NCI-H128 (cell line): ENCODE results near the gene TOLLIP.

Experiments used
- DNase-seq: peaks from one replicate; lab custom pipeline; 2025; ENCODE audit not compliant: unreplicated experiment; lab: John Stamatoyannopoulos, UW

The TOLLIP gene

DNA sequence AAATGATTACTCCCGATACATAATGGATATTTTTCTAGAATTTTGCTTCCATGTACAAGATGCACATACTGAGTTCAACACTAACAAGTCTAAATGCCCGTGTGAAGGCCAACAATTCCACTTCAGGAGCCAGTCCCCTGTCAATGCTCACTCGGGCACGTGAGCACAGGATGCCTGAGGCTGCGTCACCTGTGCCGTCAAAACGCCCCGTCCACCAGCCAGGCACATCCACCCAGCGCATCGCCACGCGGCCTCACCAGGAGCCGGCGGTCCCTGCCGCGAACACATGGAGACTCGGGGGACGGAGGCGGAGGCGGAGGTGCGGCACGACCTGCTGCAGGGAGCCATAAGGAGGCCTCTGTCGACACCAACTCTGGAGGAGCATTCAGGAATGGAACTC is 9.8 kb downstream of the TOLLIP start:
- no peak for DNase-seq

DNA sequence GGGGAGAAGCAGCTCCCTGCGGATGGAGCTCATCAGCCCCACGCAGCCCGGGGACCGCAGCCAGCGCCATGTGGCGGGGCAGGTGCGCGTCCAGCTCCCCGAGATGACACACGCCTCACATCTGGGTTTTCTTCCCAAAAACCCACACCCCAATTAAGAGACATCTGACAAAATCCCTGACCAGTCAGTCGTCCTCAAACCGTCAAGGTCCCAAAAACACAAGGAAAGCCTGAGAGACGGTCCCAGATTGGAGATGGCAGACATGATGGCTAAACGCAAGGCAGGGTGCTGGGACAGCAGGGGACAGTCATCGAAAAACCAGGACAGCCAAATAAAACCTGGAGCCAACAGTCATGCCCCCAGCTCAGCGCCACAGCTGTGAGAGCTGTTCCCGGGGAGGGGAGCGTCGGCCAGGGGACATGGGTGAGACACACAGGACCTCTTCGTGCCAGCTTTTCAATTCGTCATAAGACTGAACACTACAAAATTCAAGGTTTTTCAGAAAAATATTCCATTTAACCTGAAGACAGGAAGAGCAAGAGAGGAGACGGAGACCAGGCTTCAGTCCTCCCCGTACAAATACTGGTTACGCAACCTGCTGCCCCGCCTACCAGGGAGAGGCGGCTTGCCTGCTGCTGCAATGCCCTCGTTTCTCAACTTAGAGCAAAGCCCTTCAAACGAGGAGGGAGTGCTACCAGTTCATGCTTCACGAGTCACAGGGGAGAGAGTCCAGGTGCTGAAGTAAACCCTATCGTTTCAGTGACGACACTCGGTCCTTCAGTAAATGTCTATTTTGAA is 10.5 kb downstream of the TOLLIP start:
- peak; percentile 49 for DNase-seq

DNA sequence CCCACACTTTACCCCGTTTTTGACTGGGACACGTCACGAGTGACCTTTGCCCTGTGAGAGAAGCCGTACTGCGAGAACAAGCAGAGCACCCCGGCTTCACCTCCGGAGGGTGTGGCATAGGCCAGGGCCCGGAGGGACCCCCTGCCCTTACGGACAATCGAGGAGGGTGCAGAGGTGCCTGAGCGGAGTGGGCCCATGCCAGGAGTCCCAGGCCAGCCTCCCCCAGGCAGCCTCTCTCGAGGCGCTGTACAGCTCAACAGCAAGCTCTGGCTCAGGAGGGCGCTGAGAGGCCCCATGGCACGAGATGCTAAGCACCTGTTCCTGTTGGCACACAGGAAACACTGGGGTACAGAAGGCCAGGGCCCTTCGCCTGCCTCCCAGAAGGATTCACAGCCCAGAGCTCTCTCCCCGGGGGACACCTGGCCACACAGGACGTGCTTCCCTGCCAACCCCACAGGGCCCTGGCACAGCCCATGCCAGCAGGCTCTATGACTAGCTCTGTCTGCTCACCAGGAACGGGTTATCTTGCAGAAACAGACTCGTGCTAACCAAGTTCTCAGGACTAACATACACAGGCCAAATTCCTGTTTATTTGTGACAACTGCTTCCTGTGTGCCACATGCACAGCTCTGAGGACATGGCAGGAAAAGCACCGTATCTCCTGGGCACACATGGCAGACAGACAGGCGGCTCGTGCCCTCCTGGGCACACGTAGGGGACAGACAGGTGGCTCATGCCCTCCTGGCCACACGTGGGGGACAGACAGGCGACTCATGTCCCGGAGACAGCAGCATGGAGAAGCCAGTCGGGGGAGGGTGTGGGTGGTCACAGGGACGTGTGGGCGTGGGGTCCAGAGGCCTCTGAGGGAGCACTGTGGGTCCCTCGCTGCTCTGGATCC is 11.6 kb downstream of the TOLLIP start:
- DNase-seq = no peak

DNA sequence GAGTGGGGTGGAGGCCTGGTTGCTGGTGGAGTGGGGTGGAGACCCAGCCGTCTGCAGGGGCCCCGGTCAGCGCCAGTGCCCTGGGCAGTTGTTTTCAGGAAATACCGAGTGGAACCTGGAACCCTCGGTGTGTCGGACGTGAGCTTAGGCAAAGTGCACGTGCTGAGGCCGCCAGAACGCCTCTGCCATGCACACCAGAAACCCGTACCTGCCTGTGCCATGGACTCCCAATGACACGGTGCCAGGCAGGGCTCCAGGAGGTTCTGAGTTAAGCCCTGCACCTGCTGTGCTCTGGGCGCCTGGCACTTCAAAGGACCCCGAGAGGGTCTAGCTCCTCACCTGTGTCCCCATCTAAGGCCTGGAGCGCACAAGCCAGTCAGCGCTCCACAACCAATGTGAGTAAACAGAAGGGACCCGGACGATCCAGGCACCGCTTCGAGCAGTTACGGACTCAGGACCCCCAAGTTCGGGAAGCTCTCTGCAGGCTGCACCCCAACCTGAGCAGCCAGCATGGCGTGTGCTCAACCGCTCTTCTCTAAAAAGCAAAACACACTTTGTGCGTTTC is 12.3 kb downstream of the TOLLIP start:
- DNase-seq = no peak

DNA sequence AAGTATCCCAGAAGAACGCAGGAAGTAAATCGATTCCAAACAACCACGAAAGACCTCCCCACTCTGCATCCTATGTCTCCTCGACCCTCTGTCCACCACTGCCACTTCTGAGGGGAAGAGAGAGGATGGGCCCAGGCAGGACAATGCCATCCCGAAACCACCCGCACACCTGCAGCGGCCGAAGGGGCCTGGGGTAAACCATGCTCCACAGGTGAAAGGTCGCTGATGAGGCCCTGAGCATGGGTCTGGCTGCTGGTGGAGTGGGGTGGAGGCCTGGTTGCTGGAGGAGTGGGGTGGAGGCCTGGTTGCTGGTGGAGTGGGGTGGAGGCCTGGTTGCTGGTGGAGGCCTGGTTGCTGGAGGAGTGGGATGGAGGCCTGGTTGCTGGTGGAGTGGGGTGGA is 13.1 kb downstream of the TOLLIP start:
- no peak for DNase-seq

DNA sequence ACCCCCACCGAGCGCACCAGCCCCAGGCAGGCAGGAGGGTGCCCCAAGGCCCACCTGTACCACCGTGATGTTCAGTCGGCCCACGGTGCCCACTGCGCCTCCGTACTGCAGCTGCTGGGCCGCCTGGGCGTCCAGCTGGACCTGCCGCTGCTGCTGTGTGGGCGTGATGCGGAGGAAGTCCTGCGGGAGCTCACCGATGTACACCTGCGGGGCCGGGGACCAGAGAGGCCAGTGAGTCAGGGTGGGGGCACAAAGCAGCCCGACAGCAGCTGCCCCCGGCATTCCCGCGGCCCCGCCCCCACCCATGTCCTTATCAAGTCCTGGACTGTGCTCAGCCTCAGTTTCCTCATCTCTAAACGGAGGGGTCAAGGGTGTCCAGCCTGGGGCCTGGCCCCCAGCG is 13.8 kb downstream of the TOLLIP start:
- DNase-seq = no peak

DNA sequence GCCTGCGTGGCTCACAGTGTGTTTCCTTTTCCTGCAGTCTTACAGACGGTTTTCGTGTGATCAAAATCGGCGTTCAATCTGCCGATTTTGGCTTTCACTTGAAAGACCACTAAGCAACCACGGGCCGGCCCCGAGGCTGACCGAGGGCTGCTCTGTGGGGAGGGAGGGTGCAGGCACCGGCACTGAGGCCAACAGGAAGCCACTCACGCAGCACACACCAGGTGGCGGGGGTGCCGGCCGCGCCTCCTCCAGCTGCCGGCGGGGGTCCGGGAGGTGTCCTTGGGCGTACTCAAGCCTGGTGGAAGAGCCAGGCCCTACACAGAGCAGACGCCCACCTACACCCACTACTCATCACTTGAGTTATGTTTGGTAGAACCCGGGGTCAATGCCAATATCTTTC is 14.3 kb downstream of the TOLLIP start:
- DNase-seq = no peak

DNA sequence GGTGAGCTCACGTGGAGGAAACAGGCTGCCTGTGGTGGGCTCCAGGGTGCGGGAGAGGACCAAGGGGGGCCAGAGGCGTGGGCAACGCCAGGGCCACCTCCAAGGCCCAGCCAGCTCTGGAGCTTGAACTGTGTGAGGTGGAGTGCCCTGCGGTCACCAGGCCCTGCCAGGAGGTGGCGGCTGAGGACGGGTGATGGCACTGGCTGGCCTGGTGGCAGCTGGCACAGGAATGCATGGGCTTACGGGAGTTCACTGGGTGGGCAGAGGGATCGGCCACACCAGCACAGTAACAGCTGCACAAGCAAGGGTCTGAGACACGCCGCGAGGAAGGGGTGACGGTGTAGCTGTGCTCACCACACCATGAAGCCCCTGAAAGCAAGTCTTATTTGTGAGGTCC is 15.8 kb downstream of the TOLLIP start:
- no peak for DNase-seq

DNA sequence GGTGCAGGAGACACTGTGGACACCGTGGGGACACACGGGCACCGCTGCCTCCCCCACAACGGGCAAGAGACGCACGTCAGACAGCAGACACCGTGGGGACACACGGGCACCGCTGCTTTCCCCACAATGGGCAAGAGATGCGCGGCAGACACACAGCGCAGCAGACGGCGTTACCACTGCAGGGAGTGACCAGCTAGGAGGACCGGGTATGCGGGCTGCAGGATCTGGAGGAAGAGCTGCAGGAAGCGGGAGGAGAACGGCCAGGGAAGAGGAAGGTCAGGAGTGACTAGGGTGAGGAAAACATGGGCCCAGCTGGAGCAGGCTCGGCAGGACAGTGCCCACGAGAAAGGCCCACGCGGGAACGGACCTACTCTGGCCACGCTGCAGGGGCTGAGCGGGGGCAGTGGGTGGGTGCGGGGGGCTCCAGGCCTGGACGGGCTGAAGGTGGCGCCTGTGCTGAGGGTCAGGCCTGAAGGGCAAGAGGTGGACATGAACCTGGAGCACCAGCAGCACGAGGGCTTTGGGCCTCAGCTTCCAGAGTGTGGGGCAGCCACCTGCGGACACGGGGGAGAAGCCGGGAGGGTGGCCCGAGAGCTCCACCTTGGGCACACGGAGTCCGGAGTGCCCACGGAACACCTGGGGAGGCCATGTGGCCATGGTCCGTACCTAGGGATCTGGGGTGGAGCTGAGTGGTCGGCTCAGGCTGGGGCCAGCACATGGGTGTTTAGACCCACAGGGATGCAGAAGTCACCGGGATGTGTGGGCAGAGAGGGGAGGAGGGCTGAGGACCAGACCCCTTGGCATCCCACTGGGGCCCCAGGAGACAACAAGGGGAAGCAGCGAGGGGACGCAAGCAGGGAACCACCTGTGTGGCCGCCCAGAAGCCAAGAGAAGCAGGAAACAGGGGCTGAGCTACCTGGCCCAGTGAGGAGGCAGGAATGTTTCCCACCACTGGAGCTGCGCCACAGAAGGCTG is 16.5 kb downstream of the TOLLIP start:
- DNase-seq = no peak

DNA sequence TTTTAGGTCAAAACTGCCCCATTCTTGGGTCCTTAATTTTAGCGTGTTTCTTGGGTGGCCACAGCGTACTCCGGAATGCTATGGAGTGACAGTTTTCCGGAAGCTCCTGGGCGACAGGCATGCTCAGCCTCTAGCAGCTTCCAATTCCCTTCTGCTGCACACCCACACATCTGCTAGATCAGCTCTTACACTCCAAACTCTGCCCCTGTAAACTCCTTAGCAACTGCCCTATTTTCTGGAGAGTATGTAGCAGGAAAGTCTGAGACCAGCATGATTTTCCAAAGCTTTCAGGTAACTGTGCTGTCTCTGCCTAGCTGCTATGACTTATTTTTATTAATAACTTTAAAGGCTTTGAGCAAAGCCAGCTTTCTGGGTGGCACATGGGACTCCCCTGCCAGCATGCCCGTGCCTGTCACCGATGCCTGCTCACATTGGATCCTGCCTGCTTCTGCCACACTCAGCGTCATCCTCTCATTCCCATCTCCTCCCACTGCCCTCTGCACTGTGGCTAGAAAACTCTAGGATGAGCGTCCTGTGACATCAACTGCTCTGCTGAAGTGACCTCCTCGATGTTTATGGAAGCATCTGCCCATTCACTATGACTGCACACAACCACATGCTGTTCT is 17.3 kb downstream of the TOLLIP start:
- DNase-seq = no peak

DNA sequence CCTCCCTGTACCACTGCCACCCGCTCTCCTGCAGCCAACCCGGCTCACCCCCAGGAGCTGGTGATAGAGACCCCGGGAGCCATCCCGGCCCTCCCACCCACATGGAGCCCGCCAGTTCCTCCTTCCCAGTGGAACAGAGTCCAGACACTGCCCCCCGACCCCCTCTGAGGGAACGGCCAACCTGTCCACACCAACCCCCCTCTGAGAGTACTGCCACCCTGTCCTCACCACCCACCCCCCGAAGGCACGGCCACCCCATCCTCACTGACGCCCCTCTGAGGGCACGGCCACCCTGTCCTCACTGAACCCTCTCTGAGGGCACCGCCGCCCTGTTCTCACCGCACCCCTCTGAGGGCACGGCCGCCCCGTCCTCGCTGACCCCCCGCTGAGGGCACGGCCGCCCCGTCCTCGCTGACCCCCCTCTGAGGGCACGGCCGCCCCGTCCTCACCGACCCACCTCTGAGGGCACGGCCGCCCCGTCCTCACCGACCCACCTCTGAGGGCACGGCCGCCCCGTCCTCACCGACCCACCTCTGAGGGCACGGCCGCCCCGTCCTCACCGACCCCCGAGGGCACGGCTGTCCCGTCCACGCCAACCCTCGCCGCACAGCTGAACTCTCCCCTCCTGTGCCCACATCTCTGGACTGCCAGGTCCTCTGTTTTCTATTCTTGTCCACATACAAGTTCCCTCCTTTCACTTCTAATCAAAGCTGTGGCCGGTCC is 18.0 kb downstream of the TOLLIP start:
- no peak for DNase-seq

DNA sequence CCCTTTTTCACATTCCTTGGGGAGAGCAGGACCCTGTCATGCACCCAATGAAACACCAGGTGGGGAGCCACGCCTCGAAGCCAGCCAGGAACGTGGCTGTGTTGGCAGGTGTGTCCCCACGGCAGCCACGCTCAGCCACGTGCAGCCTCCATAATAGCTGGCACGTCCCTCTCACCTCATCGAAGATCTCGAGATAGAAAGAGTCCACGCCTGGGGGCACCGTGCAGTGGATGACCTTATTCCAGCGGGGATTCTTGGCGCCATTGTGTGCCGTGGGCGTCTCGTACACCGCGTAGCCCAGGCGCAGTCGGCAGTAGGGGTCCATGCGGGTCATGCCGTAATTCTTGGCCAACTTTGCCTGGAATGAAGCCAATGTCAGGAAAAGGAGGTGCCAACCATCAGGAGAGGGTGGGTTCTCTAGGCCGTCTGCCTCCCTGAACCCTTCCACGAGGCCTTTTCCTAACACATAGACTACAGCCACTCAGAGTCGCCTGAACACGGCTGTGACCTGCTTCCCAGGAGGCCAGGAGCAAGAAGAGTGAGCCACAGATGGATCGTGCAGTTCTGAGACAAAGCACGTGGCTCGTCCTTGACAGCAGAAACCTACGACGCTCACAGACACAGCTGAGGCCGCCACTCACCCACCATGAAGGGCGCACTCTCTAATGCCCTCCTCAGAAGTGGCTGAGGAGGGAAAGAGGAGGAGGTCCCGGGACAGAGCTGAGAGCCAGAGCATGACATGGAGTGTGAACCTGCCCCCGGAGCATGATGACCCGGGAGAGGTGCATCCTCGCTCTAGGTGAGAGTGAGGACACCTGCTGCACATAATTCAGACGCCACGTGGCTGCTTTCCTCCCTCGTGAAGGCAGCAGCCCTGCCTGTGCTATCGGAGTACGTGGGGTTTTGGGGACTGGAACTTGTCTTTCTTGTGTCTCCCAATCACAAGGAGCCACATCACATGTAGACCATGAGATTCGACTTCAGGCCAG is 19.1 kb downstream of the TOLLIP start:
- DNase-seq = no peak

DNA sequence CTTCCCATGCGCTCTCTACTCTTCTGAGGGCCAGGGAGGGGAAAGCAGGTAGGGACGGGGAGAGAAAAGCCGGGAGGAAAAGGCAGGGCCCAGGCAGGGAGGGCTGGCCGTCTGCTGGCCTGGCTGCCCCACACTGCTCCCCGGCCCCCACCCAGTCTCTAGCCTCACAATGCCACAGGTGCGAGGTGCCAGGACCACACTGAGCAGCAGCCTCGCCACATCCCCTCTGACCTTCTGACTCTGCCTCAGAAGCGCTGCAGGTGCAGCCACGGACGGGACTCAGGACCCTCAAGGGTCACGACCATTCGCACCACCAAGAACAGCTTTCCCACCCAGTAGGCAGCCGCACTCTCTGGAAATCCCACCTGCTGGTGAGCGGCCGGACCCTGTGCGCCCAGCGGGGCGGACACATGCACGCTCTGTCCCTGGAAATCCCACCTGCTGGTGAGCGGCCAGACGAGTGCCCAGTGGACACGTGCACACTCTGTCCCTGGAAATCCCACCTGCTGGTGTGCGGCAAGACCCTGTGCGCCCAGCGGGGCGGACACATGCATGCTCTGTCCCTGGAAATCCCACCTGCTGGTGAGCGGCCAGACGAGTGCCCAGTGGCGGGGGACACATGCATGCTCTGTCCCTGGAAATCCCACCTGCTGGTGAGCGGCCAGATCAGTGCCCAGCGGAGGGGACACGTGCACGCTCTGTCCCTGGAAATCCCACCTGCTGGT is 20.1 kb downstream of the TOLLIP start:
- no peak for DNase-seq

DNA sequence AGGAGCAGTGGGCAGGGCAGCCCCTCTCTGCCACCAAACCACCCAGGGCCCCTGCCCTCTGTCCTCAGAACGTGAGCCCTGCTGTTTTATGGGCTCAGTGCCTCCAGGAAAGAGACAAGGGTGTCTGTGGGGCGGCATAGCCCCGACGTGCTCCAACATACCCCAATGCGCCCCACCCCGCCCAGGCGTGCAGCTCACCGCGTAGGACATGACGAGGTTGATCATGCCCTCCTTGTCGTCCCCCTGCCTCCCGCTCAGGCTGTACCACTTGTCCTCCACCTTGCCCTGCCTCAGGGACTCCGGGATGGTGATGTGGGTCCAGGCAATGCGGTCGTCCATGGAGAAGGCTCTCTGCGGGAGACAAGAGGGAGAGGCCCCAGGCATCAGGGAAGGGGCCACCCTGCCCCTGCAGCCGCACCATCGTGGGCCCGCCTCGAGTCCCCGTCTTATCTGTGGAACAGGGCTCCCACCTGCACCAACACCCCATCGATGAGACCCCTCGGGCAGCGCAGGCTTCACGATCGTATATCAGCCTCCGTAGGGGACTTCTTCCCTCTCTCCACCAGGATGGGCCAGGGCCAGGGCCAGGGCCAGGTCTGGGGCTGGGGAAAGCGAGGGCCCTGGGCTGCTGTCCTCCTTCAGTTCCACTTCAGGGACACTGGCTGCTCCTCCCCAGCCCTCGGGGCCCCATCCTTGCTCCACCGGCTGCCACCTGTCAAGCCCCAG is 20.8 kb downstream of the TOLLIP start:
- no peak for DNase-seq

DNA sequence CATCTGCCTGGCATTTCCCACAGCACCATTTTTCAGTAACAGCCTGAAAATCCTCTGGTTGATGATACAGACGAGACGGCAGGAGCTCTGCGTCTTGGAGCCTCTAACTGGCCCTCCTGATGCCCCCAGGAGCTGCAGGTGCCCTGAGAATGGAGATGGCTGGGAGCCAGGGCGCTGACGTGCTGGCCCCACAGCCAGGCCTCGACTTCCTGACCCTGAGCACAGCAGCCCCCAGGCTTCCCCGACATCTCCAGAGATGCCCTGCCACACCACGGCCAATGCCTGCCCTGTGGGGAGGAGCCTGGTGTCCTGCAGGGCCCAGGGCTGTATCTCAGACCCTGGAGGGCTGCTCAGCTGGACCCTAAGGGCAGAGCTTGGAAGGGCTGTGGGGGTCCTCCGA is 21.5 kb downstream of the TOLLIP start:
- no peak for DNase-seq

DNA sequence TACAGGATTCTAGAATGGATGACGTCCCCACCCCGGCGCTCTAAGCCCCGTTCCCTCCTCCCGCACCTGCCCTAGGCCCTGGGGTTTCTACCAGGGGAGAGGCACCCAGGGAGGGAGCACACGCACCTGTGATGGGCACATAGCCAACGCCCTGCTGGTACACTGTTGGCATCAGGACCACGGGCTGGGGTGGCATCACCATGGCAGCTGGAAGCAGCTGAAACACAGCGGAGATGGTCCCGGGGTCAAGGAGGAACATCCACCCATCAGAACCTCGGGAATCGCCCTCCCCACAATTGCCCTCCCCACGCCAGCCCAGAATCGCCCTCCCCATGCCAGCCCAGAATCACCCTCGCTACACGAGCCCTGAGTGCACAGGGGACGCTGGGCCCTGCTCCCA is 23.6 kb downstream of the TOLLIP start:
- DNase-seq = no peak

DNA sequence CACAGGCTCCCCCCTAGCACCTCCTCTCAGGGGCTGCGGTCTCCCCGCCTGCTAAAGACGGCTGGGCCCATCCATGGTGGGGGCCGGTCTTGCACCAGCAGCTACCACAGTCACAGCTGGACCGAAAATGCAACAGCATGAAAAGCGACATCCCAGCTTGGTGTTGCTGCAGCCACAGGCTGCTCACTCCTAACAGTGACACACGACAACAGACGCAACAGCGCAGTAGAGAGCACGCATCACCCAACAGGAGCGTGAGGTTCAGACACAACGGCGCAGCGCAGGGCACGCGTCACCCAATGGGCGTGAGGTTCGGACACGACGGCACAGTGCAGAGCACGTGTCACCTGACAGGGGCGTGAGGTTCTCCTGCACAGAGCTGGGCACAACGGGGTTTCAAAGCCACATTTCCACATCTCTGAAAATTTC is 24.1 kb downstream of the TOLLIP start:
- no peak for DNase-seq
